ENCODE data around the gene PHF12.

Gene PHF12

DNA sequence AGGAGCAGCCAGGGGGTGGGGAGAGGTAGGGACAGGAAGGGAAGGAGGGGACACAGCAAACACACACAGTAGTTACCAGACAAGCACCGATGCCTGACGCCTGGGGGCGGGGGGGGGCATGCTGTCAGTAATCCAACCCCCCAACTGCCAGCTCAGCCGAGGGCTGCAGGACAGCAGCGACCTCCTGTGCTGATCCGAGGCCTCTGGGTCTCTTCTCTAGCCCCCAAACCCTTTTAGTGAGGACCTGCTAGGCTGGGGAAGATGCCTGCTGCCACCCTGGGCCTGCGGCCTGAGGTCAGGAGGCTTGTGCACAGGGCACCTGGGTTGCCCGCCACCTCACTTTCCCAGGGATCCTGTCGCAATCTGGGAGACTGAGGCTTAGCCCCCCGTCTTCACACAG is 65.4 kb downstream of the PHF12 start:
- Histone ChIP-seq H3K4me3 (ENCODE audit: insufficient read depth, low read depth, low read length, poor library complexity, severe bottlenecking) (no peak overlapping the region), H3K36me3 (ENCODE audit: control insufficient read depth, insufficient read depth, low read length) (peaks cover 59% of the 10 kb centered on the region), H3K27ac (ENCODE audit: insufficient read depth, low read length, poor library complexity, severe bottlenecking) (no peak overlapping the region), H3K27me3 (replicated peaks; ENCODE audit: control insufficient read depth, insufficient read depth, low read length, poor library complexity, severe bottlenecking) (no peaks in the 10 kb centered on the region), H3K9me3 (ENCODE audit: control insufficient read depth, low read length) (no peaks in the 10 kb centered on the region), H3K4me1 (ENCODE audit: control insufficient read depth, insufficient read depth, low read length, poor library complexity, severe bottlenecking) (no peaks in the 10 kb centered on the region)
- no peak for DNase-seq

- Histone ChIP-seq H3K9me3 (ENCODE audit: control insufficient read depth, low read length) (no peaks in the 10 kb centered on the region), H3K4me3 (ENCODE audit: insufficient read depth, low read depth, low read length, poor library complexity, severe bottlenecking) (no peak overlapping the region)
- DNase-seq = no peak
Observed at GRCh38 chr17:28885363-28885762, 66.0 kb downstream of the PHF12 start.

GRCh38 chr17:28883967-28884702 is 67.2 kb downstream of the PHF12 start:
- Histone ChIP-seq H3K4me3 (ENCODE audit: insufficient read depth, low read depth, low read length, poor library complexity, severe bottlenecking) (no peak overlapping the region), H3K36me3 (ENCODE audit: control insufficient read depth, insufficient read depth, low read length) (peaks cover 77% of the 10 kb centered on the region), H3K27me3 (replicated peaks; ENCODE audit: control insufficient read depth, insufficient read depth, low read length, poor library complexity, severe bottlenecking) (no peaks in the 10 kb centered on the region), H3K27ac (ENCODE audit: insufficient read depth, low read length, poor library complexity, severe bottlenecking) (no peak overlapping the region), H3K4me1 (ENCODE audit: control insufficient read depth, insufficient read depth, low read length, poor library complexity, severe bottlenecking) (no peaks in the 10 kb centered on the region), H3K9me3 (ENCODE audit: control insufficient read depth, low read length) (no peaks in the 10 kb centered on the region)
- DNase-seq = no peak

More at GRCh38 chr17:28885363-28885762, 66.0 kb downstream of the PHF12 start:
- Histone ChIP-seq H3K4me1 (ENCODE audit: control insufficient read depth, insufficient read depth, low read length, poor library complexity, severe bottlenecking) (no peaks in the 10 kb centered on the region), H3K27me3 (replicated peaks; ENCODE audit: control insufficient read depth, insufficient read depth, low read length, poor library complexity, severe bottlenecking) (no peaks in the 10 kb centered on the region), H3K27ac (ENCODE audit: insufficient read depth, low read length, poor library complexity, severe bottlenecking) (no peak overlapping the region), H3K36me3 (ENCODE audit: control insufficient read depth, insufficient read depth, low read length) (peaks cover 65% of the 10 kb centered on the region)

GRCh38 chr17:28882154-28882895 is 69.0 kb downstream of the PHF12 start:
- Histone ChIP-seq H3K27me3 (replicated peaks; ENCODE audit: control insufficient read depth, insufficient read depth, low read length, poor library complexity, severe bottlenecking) (no peaks in the 10 kb centered on the region), H3K27ac (ENCODE audit: insufficient read depth, low read length, poor library complexity, severe bottlenecking) (no peak overlapping the region), H3K4me1 (ENCODE audit: control insufficient read depth, insufficient read depth, low read length, poor library complexity, severe bottlenecking) (no peaks in the 10 kb centered on the region), H3K9me3 (ENCODE audit: control insufficient read depth, low read length) (no peaks in the 10 kb centered on the region), H3K36me3 (ENCODE audit: control insufficient read depth, insufficient read depth, low read length) (peaks cover 78% of the 10 kb centered on the region), H3K4me3 (ENCODE audit: insufficient read depth, low read depth, low read length, poor library complexity, severe bottlenecking) (no peak overlapping the region)
- no peak for DNase-seq

GRCh38 chr17:28881533-28882056 is 69.7 kb downstream of the PHF12 start:
- no peak for DNase-seq
- Histone ChIP-seq H3K27ac (ENCODE audit: insufficient read depth, low read length, poor library complexity, severe bottlenecking) (no peak overlapping the region), H3K27me3 (replicated peaks; ENCODE audit: control insufficient read depth, insufficient read depth, low read length, poor library complexity, severe bottlenecking) (no peaks in the 10 kb centered on the region), H3K4me3 (ENCODE audit: insufficient read depth, low read depth, low read length, poor library complexity, severe bottlenecking) (no peak overlapping the region), H3K36me3 (ENCODE audit: control insufficient read depth, insufficient read depth, low read length) (peaks cover 74% of the 10 kb centered on the region), H3K4me1 (ENCODE audit: control insufficient read depth, insufficient read depth, low read length, poor library complexity, severe bottlenecking) (no peaks in the 10 kb centered on the region), H3K9me3 (ENCODE audit: control insufficient read depth, low read length) (no peaks in the 10 kb centered on the region)

DNA sequence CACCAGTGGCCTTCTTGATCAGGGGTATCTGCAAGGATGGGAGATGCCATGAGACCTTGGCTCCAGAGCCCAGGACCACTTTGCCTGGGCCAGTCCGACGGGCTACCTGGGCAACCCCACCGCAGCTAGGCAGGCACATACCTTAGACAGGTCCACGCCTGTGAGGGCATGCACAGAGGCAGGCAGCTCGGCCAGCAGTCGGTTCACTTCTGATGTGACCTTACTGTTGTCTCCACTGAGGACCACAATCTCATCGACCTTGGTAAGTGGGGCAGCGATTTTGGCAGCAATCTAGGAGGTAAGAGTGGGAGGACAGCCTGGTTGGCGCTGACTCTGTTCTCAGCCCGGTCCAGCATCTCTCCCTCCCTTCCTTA is 70.8 kb downstream of the PHF12 start:
- peaks cover 70% of the 10 kb centered on the region for H3K36me3 ChIP-seq (ENCODE audit: control insufficient read depth, insufficient read depth, low read length)
- no peak overlapping the region for H3K4me3 ChIP-seq (ENCODE audit: insufficient read depth, low read depth, low read length, poor library complexity, severe bottlenecking)
- H3K27ac ChIP-seq (ENCODE audit: insufficient read depth, low read length, poor library complexity, severe bottlenecking) = no peak overlapping the region
- DNase-seq = no peak
- H3K9me3 ChIP-seq (ENCODE audit: control insufficient read depth, low read length) = no peaks in the 10 kb centered on the region
- H3K4me1 ChIP-seq (ENCODE audit: control insufficient read depth, insufficient read depth, low read length, poor library complexity, severe bottlenecking) = no peaks in the 10 kb centered on the region
- no peaks in the 10 kb centered on the region for H3K27me3 ChIP-seq (replicated peaks; ENCODE audit: control insufficient read depth, insufficient read depth, low read length, poor library complexity, severe bottlenecking)

DNA sequence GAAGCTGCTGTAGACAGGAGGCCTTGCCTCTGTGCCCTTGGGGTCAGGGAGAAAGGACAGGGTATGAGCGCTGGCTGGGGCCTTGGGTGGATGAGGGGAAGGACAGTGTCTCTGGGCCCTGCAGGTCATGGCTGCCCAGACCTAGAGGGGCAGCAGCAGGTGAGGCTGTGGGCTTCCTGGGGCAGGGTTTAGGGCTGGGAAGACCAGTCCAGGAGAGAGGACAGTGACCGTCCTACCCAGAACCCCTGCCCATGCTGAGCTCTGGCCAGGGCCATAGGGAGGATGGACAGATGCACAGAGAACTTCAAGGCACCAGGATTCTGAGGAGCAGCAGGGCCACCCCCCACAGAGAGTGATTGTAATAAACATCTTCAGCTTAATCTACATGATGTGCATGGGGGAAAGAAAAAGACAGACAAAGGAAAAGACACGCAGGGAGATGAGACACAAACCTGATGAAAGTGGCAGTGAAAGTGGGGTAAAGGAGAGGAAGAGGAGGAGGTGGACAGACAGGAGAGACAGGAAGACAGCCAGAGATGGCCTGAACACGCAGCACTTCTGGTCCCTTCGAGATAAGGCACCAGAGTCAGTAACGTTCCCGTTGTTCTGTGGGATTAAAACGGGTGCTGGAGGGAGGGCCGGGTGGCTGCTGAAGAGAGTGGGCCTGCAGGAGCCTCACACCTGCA is 71.3 kb downstream of the PHF12 start:
- H3K4me1 ChIP-seq (ENCODE audit: control insufficient read depth, insufficient read depth, low read length, poor library complexity, severe bottlenecking) = no peaks in the 10 kb centered on the region
- no peaks in the 10 kb centered on the region for H3K9me3 ChIP-seq (ENCODE audit: control insufficient read depth, low read length)
- no peak overlapping the region for H3K4me3 ChIP-seq (ENCODE audit: insufficient read depth, low read depth, low read length, poor library complexity, severe bottlenecking)
- H3K36me3 ChIP-seq (ENCODE audit: control insufficient read depth, insufficient read depth, low read length) = peaks cover 65% of the 10 kb centered on the region
- no peaks in the 10 kb centered on the region for H3K27me3 ChIP-seq (replicated peaks; ENCODE audit: control insufficient read depth, insufficient read depth, low read length, poor library complexity, severe bottlenecking)
- DNase-seq = no peak
- no peak overlapping the region for H3K27ac ChIP-seq (ENCODE audit: insufficient read depth, low read length, poor library complexity, severe bottlenecking)

GRCh38 chr17:28878981-28879380 is 72.3 kb downstream of the PHF12 start:
- H3K4me3 ChIP-seq (ENCODE audit: insufficient read depth, low read depth, low read length, poor library complexity, severe bottlenecking) = no peak overlapping the region
- no peaks in the 10 kb centered on the region for H3K4me1 ChIP-seq (ENCODE audit: control insufficient read depth, insufficient read depth, low read length, poor library complexity, severe bottlenecking)
- H3K36me3 ChIP-seq (ENCODE audit: control insufficient read depth, insufficient read depth, low read length) = peaks cover 57% of the 10 kb centered on the region
- H3K27ac ChIP-seq (ENCODE audit: insufficient read depth, low read length, poor library complexity, severe bottlenecking) = no peak overlapping the region
- no peak for DNase-seq
- no peaks in the 10 kb centered on the region for H3K9me3 ChIP-seq (ENCODE audit: control insufficient read depth, low read length)
- H3K27me3 ChIP-seq (replicated peaks; ENCODE audit: control insufficient read depth, insufficient read depth, low read length, poor library complexity, severe bottlenecking) = no peaks in the 10 kb centered on the region

GRCh38 chr17:28878158-28878910 is 73.0 kb downstream of the PHF12 start:
- Histone ChIP-seq H3K27me3 (replicated peaks; ENCODE audit: control insufficient read depth, insufficient read depth, low read length, poor library complexity, severe bottlenecking) (no peaks in the 10 kb centered on the region), H3K9me3 (ENCODE audit: control insufficient read depth, low read length) (no peaks in the 10 kb centered on the region), H3K36me3 (ENCODE audit: control insufficient read depth, insufficient read depth, low read length) (peaks cover 50% of the 10 kb centered on the region), H3K27ac (ENCODE audit: insufficient read depth, low read length, poor library complexity, severe bottlenecking) (no peak overlapping the region), H3K4me3 (ENCODE audit: insufficient read depth, low read depth, low read length, poor library complexity, severe bottlenecking) (no peak overlapping the region), H3K4me1 (ENCODE audit: control insufficient read depth, insufficient read depth, low read length, poor library complexity, severe bottlenecking) (no peaks in the 10 kb centered on the region)
- DNase-seq = no peak
